GM13976 (cell line): Measurements from ENCODE around the gene GSPT1.

ENCODE experiments used
- DNase-seq: peaks from one replicate; pipeline ENCODE4 v3.0.0; 2012; ENCODE audit warnings: low spot score
- in situ Hi-C: fragments of 300-500 bp; cut with MboI; formaldehyde crosslinking; loops from one replicate; pipeline ENCODE4 v1.12.0; 2022; ENCODE audit warnings: low sequenced_read_pairs, mixed read lengths, inconsistent platforms; ENCODE audit not compliant: unreplicated experiment
- TF ChIP-seq, protein P1 (sequence below): IDR thresholded peaks from 2 replicates; pipeline ENCODE4 v1.5.1; 2012; ENCODE audit warnings: borderline replicate concordance, mild to moderate bottlenecking; ENCODE audit not compliant: insufficient read depth; ENCODE audit errors: extremely low read depth, missing control alignments, control extremely low read depth

The GSPT1 gene

DNA sequence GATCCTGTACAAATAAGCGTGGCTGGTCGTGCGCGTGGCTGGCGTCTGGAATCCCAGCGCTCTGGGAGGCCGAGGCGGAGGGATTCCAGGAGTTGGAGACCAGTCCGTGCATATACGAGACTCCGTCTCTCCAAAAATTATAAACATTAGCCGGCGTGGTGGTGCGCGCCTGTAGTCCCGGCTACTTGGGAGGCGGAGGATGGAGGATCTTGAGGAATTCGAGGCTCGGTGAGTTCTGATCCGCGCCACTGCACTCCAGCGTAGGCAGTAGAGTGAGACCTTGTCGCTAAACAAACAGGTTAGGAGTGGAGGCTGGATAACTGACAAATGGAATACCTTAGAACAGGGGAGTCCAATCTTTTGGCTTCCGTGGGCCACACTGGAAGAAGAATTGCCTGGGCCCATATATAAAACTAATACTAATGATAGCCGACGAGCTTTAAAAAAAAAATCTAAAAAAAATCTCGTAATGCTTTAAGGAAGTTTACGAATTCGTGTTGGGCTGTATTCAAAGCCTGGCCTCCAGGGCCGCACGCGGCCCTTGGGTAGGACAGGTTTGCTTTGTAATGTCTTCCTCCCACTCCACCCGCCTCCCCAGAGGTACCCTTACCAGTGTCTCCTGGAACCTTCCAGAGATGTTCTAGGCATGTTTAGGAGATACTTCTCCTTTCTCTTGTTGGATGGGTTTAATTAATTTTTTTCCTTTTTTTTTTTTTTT, 63.5 kb downstream of the GSPT1 start:
- DNase-seq = no peak
- TF ChIP-seq, protein P1, sequence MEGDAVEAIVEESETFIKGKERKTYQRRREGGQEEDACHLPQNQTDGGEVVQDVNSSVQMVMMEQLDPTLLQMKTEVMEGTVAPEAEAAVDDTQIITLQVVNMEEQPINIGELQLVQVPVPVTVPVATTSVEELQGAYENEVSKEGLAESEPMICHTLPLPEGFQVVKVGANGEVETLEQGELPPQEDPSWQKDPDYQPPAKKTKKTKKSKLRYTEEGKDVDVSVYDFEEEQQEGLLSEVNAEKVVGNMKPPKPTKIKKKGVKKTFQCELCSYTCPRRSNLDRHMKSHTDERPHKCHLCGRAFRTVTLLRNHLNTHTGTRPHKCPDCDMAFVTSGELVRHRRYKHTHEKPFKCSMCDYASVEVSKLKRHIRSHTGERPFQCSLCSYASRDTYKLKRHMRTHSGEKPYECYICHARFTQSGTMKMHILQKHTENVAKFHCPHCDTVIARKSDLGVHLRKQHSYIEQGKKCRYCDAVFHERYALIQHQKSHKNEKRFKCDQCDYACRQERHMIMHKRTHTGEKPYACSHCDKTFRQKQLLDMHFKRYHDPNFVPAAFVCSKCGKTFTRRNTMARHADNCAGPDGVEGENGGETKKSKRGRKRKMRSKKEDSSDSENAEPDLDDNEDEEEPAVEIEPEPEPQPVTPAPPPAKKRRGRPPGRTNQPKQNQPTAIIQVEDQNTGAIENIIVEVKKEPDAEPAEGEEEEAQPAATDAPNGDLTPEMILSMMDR = no peak
- in situ Hi-C loops = no loop called here

GRCh38 chr16:11851294-11852091, 64.3 kb downstream of the GSPT1 start, which contains the start of gene RSL1D1:
Gene RSL1D1, minus strand, starts transcription at chr16:11851542. Its CDS starts 30 bp downstream, at chr16:11851512.
- TF ChIP-seq, protein P1 = no peak
- in situ Hi-C loops = no loop called here
- peak; percentile 99 for DNase-seq

DNA sequence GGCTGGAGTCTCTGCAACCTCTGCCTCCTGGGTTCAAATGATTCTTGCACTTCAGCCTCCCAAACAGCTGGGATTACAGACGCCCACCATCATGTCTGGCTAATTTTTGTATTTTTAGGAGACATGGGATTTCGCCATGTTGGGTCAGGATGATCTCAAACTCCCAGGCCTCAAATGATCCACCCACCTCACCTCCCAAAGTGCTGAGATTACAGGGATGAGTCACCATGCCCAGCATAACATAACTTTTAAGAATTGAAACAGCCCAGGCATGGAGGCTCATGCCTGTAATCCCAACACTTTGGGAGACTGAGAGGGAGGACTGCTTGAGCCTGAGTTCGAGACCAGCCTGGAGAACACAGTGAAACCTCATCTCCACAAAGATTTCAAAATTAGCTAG, 66.9 kb downstream of the GSPT1 start:
- in situ Hi-C loops = no loop called here
- DNase-seq = no peak
- TF ChIP-seq, protein P1 = no peak

- in situ Hi-C loops = no loop called here
- TF ChIP-seq, protein P1 = no peak
- no peak for DNase-seq
Observed at GRCh38 chr16:11844499-11844898, 71.3 kb downstream of the GSPT1 start.

GRCh38 chr16:11843861-11844260, 71.9 kb downstream of the GSPT1 start:
- DNase-seq = no peak
- TF ChIP-seq, protein P1 = no peak
- in situ Hi-C loops = no loop called here

- TF ChIP-seq, protein P1 = no peak
- in situ Hi-C loops = no loop called here
Observed at GRCh38 chr16:11843206-11843605, 72.5 kb downstream of the GSPT1 start.

More at GRCh38 chr16:11843206-11843605, 72.5 kb downstream of the GSPT1 start:
- no peak for DNase-seq
